Cortex of kidney (tissue), 1 donor: ENCODE results near the gene CHRND.

Experiments
- DNase-seq: peaks from one replicate; lab custom pipeline; 2025; lab: John Stamatoyannopoulos, UW

CHRND gene

DNA sequence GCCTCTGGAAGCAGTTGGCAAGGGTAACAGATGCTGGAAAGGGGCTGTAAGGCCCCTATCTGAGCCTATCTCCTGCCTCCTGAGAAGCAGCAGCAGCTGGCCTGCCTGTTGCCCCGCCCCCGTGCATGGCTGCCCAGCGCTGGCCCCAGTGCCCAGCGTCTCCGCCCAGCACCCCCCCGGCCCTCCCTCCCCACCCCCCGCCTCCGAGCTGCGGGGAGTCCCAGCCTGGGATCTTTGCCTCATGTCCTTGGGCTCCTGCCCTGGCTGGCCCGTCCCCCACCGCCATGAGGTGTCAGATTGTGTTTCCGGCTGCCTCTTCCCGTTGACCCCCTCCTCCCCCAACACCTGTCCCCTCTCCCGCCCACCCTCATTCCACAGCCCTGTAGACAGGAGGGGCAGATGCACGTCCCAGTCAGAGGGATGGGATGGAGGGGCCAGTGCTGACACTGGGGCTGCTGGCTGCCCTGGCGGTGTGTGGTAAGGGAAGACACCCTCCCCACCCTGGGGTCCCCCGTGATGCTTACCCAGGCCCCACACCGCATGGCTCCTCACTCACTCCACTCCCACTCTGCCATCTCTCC lies at the start of gene CHRND:
Gene CHRND, plus strand, starts transcription at position 370 of the 581 bp plus-strand sequence. Its CDS starts 56 bp downstream, at position 426.
- no peak for DNase-seq

DNA sequence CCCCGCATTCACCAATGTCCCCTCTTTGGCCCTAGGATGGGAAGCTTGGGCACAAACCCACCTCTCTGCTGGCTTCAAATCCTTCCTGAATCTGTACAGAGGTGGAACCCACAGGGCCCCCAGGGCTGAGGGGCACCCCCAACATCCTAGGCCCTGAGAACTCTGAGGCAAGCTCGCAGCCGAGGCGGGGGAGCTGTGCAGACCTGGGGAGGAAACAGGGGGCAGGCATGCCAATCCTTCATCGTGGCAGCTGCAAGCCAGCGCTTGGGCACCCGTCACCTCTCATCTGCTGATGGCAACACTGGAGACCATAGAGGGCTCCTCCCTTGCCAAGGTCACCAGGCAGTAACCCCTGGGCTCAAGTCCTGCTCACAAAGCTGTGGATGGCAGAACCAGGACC lies 49.2 kb upstream of the CHRND start:
- no peak for DNase-seq

DNA sequence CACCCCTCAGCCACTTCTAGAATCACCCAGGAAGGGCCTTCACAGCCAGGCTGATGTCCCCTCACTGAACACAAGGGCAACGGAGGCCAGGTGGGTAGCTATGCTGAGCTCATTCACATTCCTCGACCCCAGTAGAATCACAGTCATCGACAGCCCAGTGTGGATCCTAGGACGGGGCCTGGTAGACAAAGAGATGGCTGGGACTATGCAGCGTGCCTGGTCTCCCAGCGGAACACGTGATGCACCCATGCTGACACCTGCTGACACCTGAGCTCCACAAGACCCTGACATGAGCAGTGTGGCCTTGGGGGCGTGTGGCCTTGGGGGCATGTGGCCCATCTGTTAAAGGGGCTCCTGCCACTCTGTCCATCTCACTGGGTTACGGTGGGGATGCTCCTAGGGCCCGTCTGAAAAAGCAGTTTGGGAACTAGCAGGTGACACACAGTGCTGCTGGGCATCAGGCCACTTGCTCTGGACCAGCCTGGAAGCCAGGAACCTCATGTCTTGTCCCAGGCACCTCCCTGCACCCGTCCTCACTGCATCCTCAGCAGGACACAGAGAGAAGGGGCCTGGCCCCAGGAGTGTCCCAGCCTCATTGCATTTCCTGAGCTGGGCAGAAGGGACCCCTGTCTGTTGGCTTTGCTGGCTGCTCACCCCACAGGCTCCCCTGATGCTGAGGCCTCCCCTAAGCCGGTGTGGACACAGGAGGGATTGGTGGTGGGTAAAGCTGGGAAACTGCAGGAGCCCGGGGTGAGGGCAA lies 48.0 kb upstream of the CHRND start:
- no peak for DNase-seq

DNA sequence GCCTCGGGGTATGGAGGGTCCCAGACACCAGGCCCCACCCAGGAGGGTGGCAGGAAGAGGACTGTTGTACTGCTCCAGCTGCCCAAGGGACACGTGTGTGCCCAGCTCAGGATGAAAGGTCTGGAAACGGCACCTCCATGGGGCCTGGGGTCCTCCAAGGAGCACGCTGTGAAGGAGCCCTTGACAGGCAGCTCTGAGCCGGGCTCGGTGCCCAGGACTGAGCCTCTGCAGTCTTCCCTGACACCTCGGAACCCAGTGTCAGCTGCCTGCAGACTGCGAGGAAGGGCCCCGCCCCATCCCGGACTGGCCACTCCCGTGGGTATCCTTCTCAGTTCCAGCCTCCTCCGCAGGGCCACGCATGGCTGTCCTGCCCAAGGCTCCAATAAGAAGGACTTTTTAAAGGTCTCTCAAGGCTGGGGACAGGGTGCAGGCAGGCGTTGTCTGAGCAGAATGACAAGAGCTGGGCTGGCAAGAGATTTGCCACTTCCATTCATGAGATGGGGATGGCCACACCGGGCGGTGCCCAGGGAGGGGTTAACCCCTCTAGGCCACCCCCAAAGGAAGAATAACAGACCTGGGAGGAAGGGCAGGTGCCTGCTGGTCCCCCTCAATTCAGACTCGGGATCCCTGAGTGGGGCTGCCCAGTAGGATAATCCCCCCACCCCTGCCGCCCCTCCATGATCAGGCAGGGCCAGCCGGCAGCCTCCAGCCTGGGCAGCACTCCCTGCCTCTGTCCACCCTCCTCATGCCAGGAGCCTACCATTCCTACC lies 47.2 kb upstream of the CHRND start:
- no peak for DNase-seq

DNA sequence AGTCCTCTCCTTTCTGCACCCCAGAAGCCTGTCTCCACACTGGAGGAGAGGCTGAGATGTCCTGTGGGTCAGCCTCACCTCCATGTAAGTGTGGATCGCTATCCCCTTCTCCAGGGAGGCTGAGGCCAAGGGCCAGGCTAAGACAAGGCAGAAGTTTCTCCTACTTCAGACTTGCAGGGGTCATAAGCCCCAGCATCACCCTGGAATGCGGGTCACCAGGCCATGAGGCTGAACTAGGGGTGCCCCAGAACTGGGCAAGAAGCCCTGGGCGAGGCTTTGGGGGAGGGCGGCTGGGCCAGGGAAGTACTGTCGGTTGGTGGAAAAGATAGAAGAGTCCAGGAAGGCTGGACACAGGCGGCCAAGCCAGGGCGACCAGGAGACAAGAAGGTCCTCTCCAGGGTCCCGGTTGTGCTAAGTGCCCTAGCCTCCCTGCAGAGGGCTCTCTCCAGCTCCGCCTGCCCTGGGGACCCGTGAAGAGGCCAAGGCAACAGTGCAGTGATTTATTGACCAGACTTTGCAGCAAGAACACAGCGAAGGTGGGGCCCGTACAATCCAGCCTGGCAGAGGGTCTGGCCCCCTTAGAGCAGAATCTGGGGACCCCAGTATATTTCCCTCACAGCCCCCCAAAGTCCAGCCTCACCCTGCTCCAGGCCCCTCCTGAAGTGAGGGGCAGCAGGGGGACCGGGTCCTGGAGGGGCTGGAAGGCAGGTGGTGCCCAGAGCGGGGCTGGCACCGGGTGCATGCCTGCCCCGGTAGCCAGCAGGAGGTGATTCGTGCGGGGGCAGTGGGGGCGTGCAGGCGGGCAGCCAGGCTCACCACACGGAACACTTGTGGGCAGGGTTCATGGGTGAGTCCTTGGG lies 46.4 kb upstream of the CHRND start:
- no peak for DNase-seq

DNA sequence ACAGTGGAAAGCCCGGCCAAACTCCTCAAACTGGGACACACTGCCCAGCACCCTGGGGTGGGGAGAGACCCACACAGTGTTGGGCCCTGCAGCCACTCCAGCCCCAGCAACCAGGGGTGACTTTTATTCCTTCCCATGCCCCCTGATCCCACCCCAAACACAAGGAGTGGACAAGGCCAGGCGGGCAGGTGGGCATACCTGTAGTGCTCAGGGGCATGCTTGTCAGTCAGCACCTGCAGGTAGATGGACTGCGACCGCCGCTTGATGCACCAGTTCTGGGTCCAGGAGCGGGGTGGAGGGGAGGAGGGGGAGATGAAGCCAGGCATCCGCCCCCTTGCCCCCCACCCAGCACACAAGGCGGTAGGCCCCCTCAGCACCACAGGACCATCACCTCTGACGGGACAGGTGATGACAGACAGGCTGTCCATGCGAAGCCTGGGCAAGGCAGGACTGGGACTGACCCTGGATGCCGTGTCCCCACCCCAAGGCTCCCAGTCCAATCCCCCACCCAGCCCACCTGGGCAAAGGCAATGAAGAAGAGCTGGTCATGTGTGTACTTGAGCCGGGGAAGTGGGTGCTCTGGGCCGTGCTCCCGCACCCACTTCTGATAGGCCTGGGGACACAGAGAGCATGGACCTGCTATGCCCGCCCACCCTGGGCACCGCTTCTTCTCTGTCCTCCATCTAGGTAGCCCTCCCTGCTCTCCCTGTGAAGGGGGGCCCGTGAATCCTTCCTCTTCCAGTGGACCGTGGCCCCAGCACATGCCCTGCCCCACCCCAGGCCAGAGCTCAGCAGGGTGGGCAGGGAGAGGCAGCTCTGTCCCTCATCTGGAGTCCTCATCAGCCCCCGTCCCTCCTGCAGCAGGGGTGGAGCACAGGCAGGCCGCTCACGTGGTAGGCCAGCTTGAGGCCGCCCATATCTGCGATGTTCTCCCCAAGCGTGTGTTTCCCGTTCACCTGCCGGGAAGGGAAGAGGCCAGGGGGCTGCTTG lies 45.5 kb upstream of the CHRND start:
- no peak for DNase-seq

DNA sequence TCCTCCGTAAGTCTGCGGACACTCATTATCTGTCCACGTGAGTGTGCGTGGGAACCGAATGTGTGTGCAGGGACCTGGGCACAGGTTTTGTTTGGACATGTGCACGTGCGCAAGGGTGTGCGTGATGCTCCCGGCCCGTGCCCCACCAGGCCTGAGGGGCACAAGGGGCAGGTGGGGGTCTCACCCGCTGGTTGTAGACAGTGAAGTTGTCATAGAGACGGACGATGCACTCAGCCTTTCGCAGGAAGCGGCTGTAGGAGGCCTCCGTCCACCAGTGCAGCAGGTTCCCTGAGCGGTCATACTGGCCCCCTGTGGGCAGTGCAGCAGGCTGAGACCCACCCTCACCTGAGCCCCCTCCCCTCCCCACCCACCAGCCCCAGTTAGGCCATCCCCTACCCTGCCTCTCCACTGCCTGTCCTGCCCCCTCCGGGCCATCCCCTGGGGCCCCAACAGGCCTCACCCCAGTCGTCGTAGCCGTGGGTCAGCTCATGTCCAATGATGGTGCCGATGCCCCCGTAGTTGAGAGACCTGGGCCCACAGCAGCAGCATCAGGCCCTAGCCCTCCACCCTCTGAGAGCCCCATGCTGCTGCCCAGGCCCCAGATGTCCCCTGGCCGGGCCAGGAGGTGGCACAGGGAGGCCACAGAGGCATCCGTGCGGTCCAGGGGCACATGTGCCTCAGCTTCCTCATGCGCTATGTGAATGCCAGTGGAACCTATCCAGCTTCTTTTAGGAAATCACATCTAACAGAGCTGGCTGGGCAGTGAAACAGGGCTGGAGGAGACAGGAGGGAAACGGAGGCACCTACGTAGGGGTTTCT lies 44.4 kb upstream of the CHRND start:
- no peak for DNase-seq

DNA sequence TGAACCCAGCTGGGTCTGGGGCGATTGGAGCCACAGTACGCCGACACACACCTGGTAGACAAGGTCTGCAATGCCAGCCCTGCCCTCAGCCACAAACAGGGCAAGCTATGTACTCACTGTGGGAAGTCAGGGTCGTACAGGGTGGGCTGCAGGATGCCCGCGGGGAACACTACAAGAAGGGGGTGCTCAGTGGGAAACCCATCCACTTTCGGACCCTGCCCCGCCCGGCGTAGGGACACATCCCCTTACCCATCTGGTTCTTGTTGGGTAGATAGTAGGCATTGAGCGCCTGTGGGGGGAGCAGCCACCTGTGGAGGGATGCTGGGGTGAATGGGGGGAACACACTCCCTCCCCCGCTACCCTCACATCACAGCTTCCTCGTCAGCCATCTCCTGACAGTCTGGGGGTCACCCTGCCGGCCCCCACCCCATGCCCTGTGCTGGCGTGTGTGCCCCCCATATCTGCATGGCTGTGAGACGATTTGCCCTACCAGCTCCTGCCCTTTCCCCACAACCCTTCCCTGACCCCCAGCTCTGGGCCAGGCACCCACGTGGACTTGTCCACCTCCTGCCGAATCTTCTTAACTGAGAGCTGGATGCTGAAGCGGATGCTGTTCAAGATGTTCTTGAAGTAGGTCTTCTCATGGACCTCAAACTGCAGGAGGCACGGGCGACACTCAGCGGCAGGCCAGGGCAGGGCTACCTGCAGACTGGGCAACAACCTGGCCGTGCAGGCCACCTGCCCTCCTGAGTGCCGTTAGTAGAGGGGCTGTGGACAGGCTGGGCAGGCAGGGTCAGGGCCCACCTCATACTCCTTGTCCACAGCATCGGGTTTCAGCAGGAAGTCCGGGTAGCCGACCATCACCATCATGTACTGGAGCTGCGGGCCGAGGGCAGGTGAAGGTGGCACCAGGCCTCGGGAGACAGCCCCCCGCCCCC lies 43.4 kb upstream of the CHRND start:
- DNase-seq, result no peak

DNA sequence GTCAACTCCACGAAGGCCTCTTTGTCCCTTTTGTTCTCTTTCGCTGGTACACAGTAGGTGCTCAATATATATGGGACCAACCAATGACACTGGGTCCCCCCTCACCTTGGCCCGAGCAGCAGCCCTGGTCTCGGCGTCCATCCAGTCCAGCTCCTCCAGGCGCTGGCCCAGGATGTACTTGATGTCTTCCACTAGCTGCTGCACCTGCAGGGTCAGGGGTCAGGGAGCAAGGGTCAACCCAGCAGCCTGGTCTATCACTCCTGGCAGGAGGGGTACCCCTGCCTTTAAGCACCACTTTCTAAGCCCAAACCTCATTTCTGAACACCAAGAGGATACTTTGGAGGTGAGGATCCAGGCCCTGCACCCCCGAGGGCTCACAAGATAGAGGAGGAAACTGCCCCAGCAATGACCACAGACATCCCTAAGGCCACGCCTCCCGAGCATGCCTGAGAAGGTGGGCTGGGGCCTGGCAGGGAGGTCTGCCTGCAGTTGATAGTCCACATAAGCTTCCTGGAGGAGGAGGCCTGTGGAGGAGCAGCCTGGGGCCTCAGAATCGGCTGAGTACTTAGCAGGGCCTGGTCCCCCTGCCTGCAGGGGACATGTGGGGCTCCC lies 42.5 kb upstream of the CHRND start:
- DNase-seq, result no peak

DNA sequence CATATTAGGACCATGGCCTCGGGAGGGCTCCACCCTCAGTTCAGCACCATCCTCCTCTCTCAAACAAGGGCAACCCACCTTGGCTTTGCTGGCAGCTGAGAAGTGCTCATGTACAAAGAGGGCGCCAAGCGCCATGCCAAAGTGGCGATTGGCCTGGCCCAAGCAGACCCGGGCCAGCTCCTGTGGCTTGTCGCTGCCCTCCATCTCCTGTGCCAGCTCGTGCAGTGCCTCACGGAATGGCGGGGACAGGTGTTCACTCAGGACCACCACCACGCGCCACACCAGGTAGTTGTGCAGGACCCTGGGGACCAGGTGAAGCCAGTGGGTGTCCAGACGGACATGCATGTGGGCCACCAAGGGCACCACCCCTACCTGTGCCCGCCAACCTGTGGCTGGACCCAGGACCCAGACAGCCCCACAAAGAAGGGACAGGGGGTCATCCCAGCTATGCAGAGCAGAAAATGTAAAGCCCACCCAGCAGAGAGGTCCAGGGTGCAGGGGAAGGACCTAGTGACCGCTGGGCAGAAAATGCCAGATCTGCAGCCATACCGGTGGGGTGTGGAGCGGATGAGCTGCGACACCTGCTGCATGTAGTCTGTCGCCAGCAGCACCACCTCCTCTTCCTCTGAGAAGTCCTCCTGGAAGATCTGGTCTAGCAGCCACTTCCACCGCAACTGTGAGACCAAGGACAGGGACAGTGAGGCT lies 41.9 kb upstream of the CHRND start:
- DNase-seq, result no peak

DNA sequence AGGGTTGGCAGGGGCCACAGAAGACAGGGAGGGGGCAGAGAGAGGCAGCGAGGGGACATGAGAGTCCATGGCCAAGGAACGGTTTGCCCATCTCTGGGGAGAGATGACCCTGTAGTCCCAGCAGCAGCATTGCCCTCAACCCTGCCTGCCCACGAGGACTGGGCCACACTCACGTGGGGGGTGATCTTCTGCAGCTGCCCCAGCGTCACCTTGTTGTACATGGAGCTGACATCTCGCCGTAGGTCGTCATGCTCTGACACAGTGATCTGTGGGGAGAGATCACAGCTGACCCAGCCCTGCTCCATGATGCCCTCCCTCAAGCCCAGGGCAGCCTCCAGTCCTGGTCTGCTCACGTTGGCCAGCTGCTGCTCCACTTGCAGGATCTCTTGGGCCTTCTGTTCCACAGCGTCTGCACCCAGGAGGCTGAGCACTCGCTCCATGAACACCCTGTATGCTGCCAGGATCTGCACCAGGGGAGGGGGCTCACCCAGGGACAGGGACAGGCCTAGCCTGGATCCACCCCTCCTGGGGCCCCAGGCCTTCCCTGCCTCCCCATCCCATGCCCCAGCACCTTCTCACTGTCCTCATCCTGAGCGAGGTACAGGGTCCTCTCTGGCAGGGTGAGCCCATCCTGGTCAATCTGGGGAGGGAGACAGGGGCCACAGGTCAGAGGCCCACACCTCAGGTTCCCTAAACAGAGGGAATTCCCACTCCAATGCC lies 41.2 kb upstream of the CHRND start:
- DNase-seq, result no peak

DNA sequence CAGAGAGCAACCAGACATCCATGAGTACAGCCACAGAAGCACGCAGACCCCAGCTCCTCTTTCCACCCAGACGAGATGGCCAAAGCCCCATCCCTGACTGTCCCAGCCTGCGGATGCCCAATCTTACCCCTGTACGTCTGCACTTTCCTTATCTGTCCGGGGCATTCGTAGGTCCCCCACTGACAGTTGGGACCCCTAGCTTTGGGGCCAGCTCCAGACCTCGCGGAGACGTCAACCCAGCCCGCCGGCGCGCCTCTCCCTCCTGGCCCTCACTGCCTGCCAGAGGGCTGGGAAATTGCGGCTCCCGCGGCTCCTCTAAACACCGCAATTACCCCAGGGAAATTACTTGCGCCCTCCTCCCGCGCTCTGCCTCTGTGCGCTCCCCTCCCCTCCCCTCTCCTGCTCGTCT lies 40.6 kb upstream of the CHRND start:
- DNase-seq, result no peak

DNA sequence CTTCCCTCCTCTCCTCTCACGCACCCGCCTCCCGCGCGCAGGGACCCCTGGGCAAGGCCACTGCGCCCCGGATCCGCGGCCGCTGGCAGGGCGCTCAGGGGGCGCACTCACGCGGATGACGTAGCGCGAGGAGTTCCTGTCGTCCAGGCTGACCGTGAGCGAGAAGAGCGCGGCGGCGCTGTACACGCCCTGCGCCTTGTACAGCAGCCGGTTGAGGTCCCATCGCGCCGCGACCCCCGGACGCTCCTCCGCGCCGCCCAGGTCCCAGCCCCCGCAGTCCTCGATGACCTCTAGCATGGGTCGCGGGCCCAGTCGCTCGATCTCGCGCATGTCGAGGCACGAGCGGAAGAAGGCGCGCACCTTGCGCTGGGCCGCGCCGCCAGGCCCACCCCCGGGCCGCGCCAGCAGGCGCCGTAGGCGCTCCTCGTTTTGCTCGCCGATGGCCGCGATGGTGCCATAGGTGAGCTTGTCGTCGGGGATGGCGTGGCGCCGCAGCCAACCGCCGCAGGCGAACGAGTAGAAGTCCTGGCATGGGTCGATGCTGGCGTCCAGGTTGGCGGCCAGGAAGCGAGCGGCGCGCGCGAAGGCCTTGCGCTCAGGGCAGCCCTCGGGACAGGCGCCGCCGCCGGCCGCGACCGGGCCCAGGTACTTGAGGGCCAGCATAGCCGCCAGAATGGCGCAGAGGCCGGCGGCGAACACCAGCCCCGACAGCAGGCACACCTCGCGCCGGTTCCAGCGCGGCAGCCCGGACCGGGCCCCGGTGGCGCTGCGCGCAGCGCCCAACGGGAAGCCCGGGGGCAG lies 40.0 kb upstream of the CHRND start:
- DNase-seq, result no peak

DNA sequence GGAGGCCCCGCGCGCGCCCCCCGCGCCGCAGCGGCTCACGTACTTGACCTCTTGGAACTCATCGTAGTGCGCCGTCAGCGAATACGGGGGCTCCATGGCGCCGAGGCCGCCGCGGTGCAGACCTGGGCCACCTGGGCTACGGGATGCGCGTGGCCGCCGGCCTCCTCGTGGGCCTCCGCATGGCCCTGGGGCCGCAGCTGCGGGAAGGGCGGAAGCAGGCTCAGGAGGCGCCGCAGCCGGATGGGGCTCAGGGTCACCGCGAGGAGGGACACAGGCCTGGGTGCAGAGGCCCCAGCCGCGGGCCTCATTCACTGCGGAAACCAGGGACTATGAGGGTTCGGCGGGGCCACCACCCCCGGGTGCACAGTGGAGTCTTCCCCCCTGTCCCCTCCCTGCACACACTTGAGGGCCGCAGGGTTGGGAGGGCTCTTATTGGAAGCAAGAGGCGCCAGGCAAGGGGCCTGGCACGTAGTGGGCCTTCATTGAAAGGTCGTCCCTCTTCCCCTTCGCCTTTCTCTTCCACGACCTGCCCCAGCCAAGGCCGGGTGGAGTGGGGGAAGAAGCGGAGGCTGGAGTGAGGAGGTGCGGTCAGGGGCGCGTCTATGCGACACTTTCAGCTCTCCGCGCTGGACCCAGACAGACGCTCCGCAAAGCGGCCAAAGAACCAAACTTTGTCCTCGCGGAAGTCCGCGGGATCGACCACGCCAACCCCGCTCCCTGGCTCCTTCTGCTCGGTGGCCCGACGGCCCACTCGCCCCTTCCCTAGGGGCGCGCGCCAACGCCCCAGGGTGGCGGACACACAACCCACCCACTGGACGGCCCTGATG lies 39.2 kb upstream of the CHRND start:
- DNase-seq, result no peak

DNA sequence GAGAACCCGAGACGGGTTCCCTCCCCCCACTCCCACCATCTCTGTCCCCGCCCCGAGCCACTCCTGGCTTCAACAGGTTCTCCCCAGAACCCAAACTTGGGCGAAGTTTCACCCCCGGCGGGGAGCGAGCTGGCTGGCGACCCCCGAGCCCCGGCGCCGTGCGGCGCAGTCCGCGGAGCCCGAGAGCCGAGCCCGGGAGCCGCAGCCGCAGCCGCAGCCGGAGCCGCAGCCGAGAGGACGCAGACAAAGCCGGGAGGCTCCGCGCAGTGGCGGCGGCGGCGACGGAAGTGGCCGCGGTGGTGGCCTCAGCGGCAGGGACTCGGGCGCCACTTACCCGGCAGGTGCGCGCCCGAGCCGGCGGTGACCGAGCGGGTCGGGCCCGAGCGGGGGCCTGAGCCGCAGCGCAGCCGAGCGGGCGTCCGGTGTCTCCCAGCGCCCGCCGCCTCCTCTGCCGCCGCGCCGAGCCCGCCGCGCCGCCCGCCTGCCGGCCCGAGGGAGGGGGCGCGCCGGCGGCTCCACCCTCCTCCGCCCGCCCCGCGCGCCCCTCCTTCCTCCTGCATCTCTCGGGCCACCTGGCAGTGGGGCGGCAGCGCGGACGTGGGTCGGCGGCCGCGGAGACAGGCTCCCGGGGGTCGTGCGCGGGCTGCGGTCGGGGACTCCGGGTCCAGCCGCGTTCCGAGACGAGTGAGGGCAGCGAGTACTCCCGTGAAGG lies 38.4 kb upstream of the CHRND start, which contains the start of gene ECEL1:
Gene ECEL1, minus strand, starts transcription at position 450 of the 712 bp plus-strand sequence. CDS start 1,181 bp downstream, outside the sequence.
- no peak for DNase-seq
